Keratinocyte (primary cell): ENCODE results near the gene ETV4. TPM values are rescaled to one million over a fixed set of nuclear protein-coding genes. Genes with fewer than 3 reads are reported as not detected.

Experiments used
- DNase-seq: peaks from one replicate; pipeline ENCODE4 v3.0.0-alpha.2; 2011; ENCODE audit warnings: low read depth, missing footprints, low spot score
- FAIRE-seq: peaks from 2 replicates; lab custom pipeline; 2011; peaks lifted over from hg19 to GRCh38; lab: Jason Lieb, UNC
- H2AFZ ChIP-seq: 2 replicates; pipeline ENCODE4 v1.6.0; 2012; ENCODE audit warnings: low read length, control low read depth, inconsistent platforms; ENCODE audit not compliant: control insufficient read depth
- H3K27ac ChIP-seq: 2 replicates; pipeline ENCODE4 v1.5.1; 2011; ENCODE audit warnings: low read length; ENCODE audit not compliant: control insufficient read depth, insufficient read depth
- H3K27me3 ChIP-seq: 3 replicates; pipeline ENCODE4 v1.6.0; 2011; ENCODE audit warnings: low read length; ENCODE audit not compliant: control insufficient read depth, insufficient read depth; ENCODE audit errors: extremely low read depth
- H3K36me3 ChIP-seq, 2 experiments: 2 replicates in 1 of 2; 3 replicates in 1 of 2; pipeline ENCODE4 v1.5.1; 2011; ENCODE audit warnings: low read length in 2 of 2, mild to moderate bottlenecking in 1 of 2; ENCODE audit not compliant: control insufficient read depth in 2 of 2, insufficient read depth in 2 of 2; ENCODE audit errors: extremely low read depth in 1 of 2
- H3K4me1 ChIP-seq: 3 replicates; pipeline ENCODE4 v1.5.1; 2011; ENCODE audit warnings: low read length; ENCODE audit not compliant: control insufficient read depth, insufficient read depth; ENCODE audit errors: extremely low read depth
- H3K4me2 ChIP-seq: 3 replicates; pipeline ENCODE4 v1.6.0; 2011; ENCODE audit warnings: low read depth, low read length; ENCODE audit not compliant: control insufficient read depth, insufficient read depth; ENCODE audit errors: extremely low read depth
- H3K4me3 ChIP-seq, 3 experiments: fragments of 200-600 bp in 1 of 3; sonication (generic) in 1 of 3; 2 replicates in 2 of 3; 3 replicates in 1 of 3; pipeline ENCODE4 v1.5.1; 2011 to 2016; ENCODE audit warnings: low read length in 3 of 3, mild to moderate bottlenecking in 3 of 3, control low read depth in 2 of 3, inconsistent platforms in 1 of 3, low read depth in 1 of 3, mixed read lengths in 1 of 3, mixed run types in 1 of 3, moderate library complexity in 1 of 3; ENCODE audit not compliant: control insufficient read depth in 2 of 3, insufficient read depth in 2 of 3; ENCODE audit errors: extremely low read depth in 1 of 3
- H3K79me2 ChIP-seq: 2 replicates; pipeline ENCODE4 v1.6.0; 2012; ENCODE audit warnings: low read length; ENCODE audit not compliant: control insufficient read depth, insufficient read depth
- H3K9ac ChIP-seq: 3 replicates; pipeline ENCODE4 v1.6.0; 2011; ENCODE audit warnings: low read length; ENCODE audit not compliant: control insufficient read depth, insufficient read depth; ENCODE audit errors: extremely low read depth
- H3K9me1 ChIP-seq: 3 replicates; pipeline ENCODE4 v1.6.0; 2011; ENCODE audit warnings: low read length; ENCODE audit not compliant: control insufficient read depth, insufficient read depth; ENCODE audit errors: extremely low read depth
- H3K9me3 ChIP-seq: 2 replicates; pipeline ENCODE4 v1.5.1; 2012; ENCODE audit warnings: low read depth, low read length; ENCODE audit not compliant: control insufficient read depth
- H4K20me1 ChIP-seq: 3 replicates; pipeline ENCODE4 v1.6.0; 2011; ENCODE audit warnings: low read length; ENCODE audit not compliant: control insufficient read depth, insufficient read depth; ENCODE audit errors: extremely low read depth
- CTCF ChIP-seq, 3 experiments: IDR thresholded peaks in 1 of 3; conservative IDR thresholded peaks in 1 of 3; optimal IDR thresholded peaks in 1 of 3; 2 replicates in 2 of 3; 3 replicates in 1 of 3; pipeline versions ENCODE3 to v1.5.1; 2011; ENCODE audit warnings: low read length in 3 of 3, mild to moderate bottlenecking in 3 of 3, moderate library complexity in 2 of 3, control low read depth in 1 of 3, inconsistent platforms in 1 of 3; ENCODE audit not compliant: insufficient read depth in 2 of 3; ENCODE audit errors: extremely low read depth in 1 of 3
- EZH2 ChIP-seq: IDR thresholded peaks from one replicate; pipeline ENCODE4 v1.6.1; 2012; ENCODE audit warnings: inconsistent platforms, mild to moderate bottlenecking, low read length, moderate library complexity
- dilution Hi-C: fragments of 300-500 bp; cut with MboI; formaldehyde crosslinking; loops from one replicate; pipeline ENCODE4 v1.7.0; 2020; ENCODE audit warnings: low sequenced_read_pairs; ENCODE audit not compliant: extremely low pct_ligation_motif_present
- polyA plus RNA-seq, 5 experiments: library from polyadenylated mRNA; depleted of rRNA in 3 of 5; stranded (reverse) in 3 of 5; stranded (forward) in 1 of 5; unstranded in 1 of 5; fragments of >200 nt; gene quantifications; 1 replicate in 1 of 5; 2 replicates in 3 of 5; 3 replicates in 1 of 5; pipeline versions ENCODE4 v1.2.1 to v1.2.3, GENCODE V29; 2011 to 2012; ENCODE audit warnings: missing spikeins in 2 of 5, low read depth in 1 of 5, low replicate concordance in 1 of 5

The ETV4 gene
- polyA plus RNA-seq, 1 donor (not counting 4 experiments of a cell fraction or from before 2014, with no cell fraction given) = 33.6 TPM

GRCh38 chr17:43554857-43555256, 8.7 kb upstream of the ETV4 start:
- no peaks in the 10 kb centered on the region for H3K79me2 ChIP-seq
- FAIRE-seq = no peak
- H3K4me3 ChIP-seq = no peak overlapping the region
- H3K9me1 ChIP-seq = no peaks in the 10 kb centered on the region
- no peak overlapping the region for H3K4me2 ChIP-seq
- H3K9ac ChIP-seq = no peak overlapping the region
- no peaks in the 10 kb centered on the region for H3K9me3 ChIP-seq
- peaks cover 16% of the 10 kb centered on the region for H3K4me1 ChIP-seq
- no peaks in the 10 kb centered on the region for H3K36me3 ChIP-seq
- H2AFZ ChIP-seq = no peak overlapping the region
- no peak overlapping the region for H3K27ac ChIP-seq
- no peaks in the 10 kb centered on the region for H3K27me3 ChIP-seq
- DNase-seq = no peak
- dilution Hi-C loops = no loop called here
- H4K20me1 ChIP-seq = no peaks in the 10 kb centered on the region
- TF ChIP-seq CTCF (optimal IDR thresholded peaks at IDR 0.05 in 1 of 3, IDR thresholded peaks at IDR 0.05 in 1 of 3, conservative IDR thresholded peaks at IDR 0.05 in 1 of 3; ENCODE audit: extremely low read depth in 1 of 3, insufficient read depth in 2 of 3, low read length in 3 of 3) (no peak), EZH2 (no peak)

GRCh38 chr17:43553573-43553972, 7.4 kb upstream of the ETV4 start:
- Histone ChIP-seq H3K4me1 (peaks cover 23% of the 10 kb centered on the region), H3K9me1 (no peaks in the 10 kb centered on the region), H4K20me1 (no peaks in the 10 kb centered on the region), H3K36me3 (no peaks in the 10 kb centered on the region), H3K79me2 (no peaks in the 10 kb centered on the region), H3K9ac (no peak overlapping the region), H3K27me3 (no peaks in the 10 kb centered on the region), H3K4me2 (no peak overlapping the region), H3K9me3 (no peaks in the 10 kb centered on the region), H3K27ac (no peak overlapping the region), H2AFZ (no peak overlapping the region), H3K4me3 (no peak overlapping the region)
- DNase-seq (no peak), FAIRE-seq (no peak)
- dilution Hi-C loops = no loop called here
- TF ChIP-seq CTCF (optimal IDR thresholded peaks at IDR 0.05 in 1 of 3, IDR thresholded peaks at IDR 0.05 in 1 of 3, conservative IDR thresholded peaks at IDR 0.05 in 1 of 3; ENCODE audit: extremely low read depth in 1 of 3, insufficient read depth in 2 of 3, low read length in 3 of 3) = no peak
- TF ChIP-seq EZH2 = no peak
